ENCODE measurements around the gene TRIM72.
A peak's percentile ranks its signal among the peaks of the same experiment; 100 is the strongest.
"Not testable (repeated sequence)": the region's sequence is repeated elsewhere in the genome, so short reads cannot be mapped to it uniquely, and the experiment has no call there.

TRIM72 gene

DNA sequence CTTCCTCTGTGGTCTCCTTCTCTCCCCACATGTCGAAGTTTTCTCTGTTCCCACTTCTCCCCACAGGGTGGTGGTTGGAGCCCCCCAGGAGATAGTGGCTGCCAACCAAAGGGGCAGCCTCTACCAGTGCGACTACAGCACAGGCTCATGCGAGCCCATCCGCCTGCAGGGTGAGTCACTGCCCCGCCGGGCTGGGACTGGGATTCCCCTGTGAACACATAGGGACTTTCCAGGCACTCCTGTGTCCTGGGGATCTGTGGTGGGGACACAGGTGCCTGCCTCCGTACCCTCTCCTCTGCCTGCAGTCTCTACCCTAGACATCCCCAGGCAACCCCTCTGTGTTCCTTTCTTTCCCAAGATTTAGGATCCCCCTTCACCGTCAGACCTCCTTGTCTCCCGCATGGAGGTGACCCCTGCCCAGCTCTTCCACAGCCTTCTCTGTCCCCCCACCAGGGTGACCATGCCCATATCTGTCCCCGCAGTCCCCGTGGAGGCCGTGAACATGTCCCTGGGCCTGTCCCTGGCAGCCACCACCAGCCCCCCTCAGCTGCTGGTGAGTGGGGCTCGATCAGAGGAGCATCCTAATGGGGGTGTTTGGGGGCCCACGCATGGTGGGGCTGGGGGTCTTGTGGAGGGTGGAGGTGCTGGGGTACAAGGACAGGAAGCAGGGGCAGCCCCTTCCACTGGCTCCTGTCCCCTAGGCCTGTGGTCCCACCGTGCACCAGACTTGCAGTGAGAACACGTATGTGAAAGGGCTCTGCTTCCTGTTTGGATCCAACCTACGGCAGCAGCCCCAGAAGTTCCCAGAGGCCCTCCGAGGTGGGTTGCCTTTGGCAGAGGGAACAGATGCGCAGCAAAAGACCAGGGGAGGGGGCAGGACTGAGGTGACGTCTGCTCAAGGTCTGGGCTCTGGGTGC lies 51.7 kb downstream of the TRIM72 start:
- no peak overlapping the region for H3K27ac Mint-ChIP-seq
- H3K36me3 Mint-ChIP-seq (ENCODE audit: low read depth), result no peaks in the 10 kb centered on the region
- H3K4me1 Mint-ChIP-seq, result peaks cover 15% of the 10 kb centered on the region
- H3K27me3 Mint-ChIP-seq (ENCODE audit: low read depth, poor library complexity), result peaks cover 18% of the 10 kb centered on the region
- no peaks in the 10 kb centered on the region for H3K9me3 Mint-ChIP-seq
- no peak for TF ChIP-seq CTCF (IDR thresholded peaks at IDR 0.05)
- no peak for DNase-seq
- H3K4me3 Mint-ChIP-seq, result no peak overlapping the region

DNA sequence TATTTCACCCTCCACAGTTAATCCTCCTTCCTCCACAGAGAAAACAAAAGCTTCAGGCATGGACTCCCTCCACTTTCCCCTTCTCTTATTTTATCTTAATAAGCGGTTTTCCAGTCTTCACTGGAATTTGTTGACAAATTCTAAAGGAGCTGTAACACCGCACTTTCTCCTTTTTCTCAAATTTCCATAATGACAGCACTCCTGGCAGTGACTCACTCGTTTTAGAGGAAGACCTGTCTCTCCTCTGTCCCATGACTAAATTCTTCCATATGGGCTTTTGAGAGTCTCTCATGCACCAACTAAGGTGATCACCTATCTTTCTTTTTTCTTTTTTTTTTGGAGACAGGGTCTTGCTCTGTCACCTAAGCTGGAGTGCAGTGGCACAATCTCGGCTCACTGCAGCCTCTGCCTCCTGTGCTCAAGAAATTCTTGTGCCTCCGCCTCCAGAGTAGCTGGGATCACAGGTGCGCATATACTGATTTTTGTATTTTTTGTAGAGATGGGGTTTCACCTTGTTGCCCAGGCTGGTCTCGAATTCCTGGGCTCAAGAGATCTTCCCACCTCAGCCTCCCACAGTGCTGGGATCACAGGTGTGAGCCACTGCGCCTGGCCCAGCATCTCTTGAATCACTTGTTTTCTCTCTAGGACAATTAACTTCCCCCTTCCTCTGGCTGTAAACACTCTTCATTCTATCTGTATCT lies 53.6 kb downstream of the TRIM72 start:
- Mint-ChIP-seq H3K36me3 (ENCODE audit: low read depth) (no peaks in the 10 kb centered on the region), H3K9me3 (no peaks in the 10 kb centered on the region), H3K27me3 (ENCODE audit: low read depth, poor library complexity) (peaks cover 16% of the 10 kb centered on the region), H3K27ac (peak overlapping the region; percentile 85), H3K4me3 (no peak overlapping the region), H3K4me1 (peaks cover 26% of the 10 kb centered on the region)
- TF ChIP-seq CTCF (IDR thresholded peaks at IDR 0.05), result no peak
- DNase-seq, result no peak

GRCh38 chr16:31268033-31268365 lies 54.1 kb downstream of the TRIM72 start:
- Mint-ChIP-seq H3K4me3 (no peak overlapping the region), H3K27ac (no peak overlapping the region), H3K36me3 (ENCODE audit: low read depth) (no peaks in the 10 kb centered on the region), H3K4me1 (peaks cover 26% of the 10 kb centered on the region), H3K27me3 (ENCODE audit: low read depth, poor library complexity) (peaks cover 14% of the 10 kb centered on the region), H3K9me3 (no peaks in the 10 kb centered on the region)
- no peak for DNase-seq
- no peak for TF ChIP-seq CTCF (IDR thresholded peaks at IDR 0.05)

- TF ChIP-seq CTCF (IDR thresholded peaks at IDR 0.05), result no peak
- no peak overlapping the region for H3K4me3 Mint-ChIP-seq
- H3K27ac Mint-ChIP-seq, result no peak overlapping the region
- no peak for DNase-seq
- peaks cover 13% of the 10 kb centered on the region for H3K27me3 Mint-ChIP-seq (ENCODE audit: low read depth, poor library complexity)
- no peaks in the 10 kb centered on the region for H3K36me3 Mint-ChIP-seq (ENCODE audit: low read depth)
- H3K4me1 Mint-ChIP-seq, result peaks cover 26% of the 10 kb centered on the region
- H3K9me3 Mint-ChIP-seq, result no peaks in the 10 kb centered on the region
Observed at GRCh38 chr16:31268891-31269290, 55.0 kb downstream of the TRIM72 start.

DNA sequence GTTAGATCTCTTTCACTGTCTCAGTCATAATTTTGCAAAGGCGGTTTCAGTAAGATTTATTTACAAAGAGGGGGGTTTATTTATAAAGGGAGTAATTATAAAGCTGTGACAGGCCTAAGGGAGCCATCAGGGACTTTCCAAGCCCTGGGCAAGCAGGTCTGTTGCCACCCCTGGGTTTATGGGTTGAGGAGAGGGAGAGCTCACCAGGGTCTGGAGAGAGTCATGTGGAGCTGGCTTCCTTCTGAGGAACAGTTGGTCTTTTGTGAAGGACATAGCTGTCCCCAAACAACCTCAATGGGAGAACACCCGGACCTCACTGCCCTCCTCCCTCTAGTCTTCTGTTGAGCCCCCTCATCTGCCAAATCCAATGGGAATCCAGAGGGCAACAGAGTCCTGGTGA lies 55.6 kb downstream of the TRIM72 start:
- Mint-ChIP-seq H3K27me3 (ENCODE audit: low read depth, poor library complexity) (peaks cover 13% of the 10 kb centered on the region), H3K9me3 (no peaks in the 10 kb centered on the region), H3K4me1 (peaks cover 26% of the 10 kb centered on the region), H3K36me3 (ENCODE audit: low read depth) (no peaks in the 10 kb centered on the region), H3K27ac (no peak overlapping the region), H3K4me3 (no peak overlapping the region)
- no peak for TF ChIP-seq CTCF (IDR thresholded peaks at IDR 0.05)
- DNase-seq, result no peak

DNA sequence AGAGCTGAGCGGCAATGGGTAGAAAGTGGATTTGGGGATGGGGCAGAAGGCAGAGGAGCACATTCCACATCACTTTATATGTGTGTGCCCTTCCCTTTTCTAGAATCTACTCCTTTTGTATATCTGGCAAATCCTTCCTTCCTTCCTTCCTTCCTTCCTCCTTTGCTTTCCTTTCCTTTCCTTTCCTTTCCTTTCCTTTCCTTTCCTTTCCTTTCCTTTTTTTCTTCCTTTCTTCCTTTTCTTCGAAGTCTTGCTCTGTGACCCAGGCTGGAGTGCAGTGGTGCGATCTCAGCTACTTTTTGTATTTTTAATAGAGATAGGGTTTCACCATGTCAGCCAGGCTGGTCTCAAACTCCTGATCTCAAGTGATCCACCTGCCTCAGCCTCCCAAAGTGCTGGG lies 56.1 kb downstream of the TRIM72 start:
- not testable (repeated sequence) for DNase-seq; H3K36me3 Mint-ChIP-seq (ENCODE audit: low read depth); H3K9me3 Mint-ChIP-seq; H3K27ac Mint-ChIP-seq; H3K4me3 Mint-ChIP-seq
- peaks cover 26% of the 10 kb centered on the region for H3K4me1 Mint-ChIP-seq
- H3K27me3 Mint-ChIP-seq (ENCODE audit: low read depth, poor library complexity), result peaks cover 15% of the 10 kb centered on the region
